T-helper 2 cell treated with Interferon-gamma antibody and Interleukin-4, amounts not matched to agents 5 μg/mL and 100 μg/mL, for 36 hours (primary cell): ENCODE measurements around the gene MEF2A.

ENCODE experiments used
- DNase-seq: peaks from one replicate; pipeline ENCODE4 v3.0.0; 2021; ENCODE audit warnings: low spot score
- H3K27ac Mint-ChIP-seq: one replicate; pipeline ENCODE4 v1.8.0; 2021; ENCODE audit warnings: mild to moderate bottlenecking, mixed read lengths
- H3K27me3 Mint-ChIP-seq: one replicate; pipeline ENCODE4 v1.8.0; 2021; ENCODE audit warnings: low read depth, mixed read lengths
- H3K36me3 Mint-ChIP-seq: one replicate; pipeline ENCODE4 v1.8.0; 2021; ENCODE audit warnings: low read depth, mixed read lengths
- H3K4me1 Mint-ChIP-seq: one replicate; pipeline ENCODE4 v1.8.0; 2021; ENCODE audit warnings: low read depth, mixed read lengths
- H3K4me3 Mint-ChIP-seq: one replicate; pipeline ENCODE4 v1.8.0; 2022; ENCODE audit warnings: mild to moderate bottlenecking, moderate library complexity, mixed read lengths
- H3K9me3 Mint-ChIP-seq: one replicate; pipeline ENCODE4 v1.8.0; 2021; ENCODE audit warnings: mixed read lengths

The MEF2A gene

DNA sequence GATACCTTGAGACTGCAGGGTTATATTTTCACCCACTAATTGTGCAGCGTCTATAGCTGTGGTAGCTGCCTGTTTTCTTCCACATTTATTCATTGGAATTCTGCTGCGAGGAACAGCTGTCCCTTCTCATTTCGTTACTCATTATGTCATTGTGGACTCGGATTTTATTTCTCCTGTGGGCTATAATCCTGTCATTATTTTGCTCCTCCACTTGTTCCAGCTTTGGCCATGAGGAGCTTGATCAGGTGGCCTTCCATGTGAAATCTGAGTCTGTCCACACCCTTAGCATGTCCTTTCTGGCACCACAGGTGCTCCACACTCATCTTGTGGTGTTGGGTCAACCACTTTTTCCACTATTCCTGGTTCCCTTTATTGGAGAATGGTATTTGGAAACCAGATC, 152.6 kb downstream of the MEF2A start:
- no peaks in the 10 kb centered on the region for H3K9me3 Mint-ChIP-seq
- H3K27me3 Mint-ChIP-seq = no peaks in the 10 kb centered on the region
- H3K36me3 Mint-ChIP-seq = peaks cover 5% of the 10 kb centered on the region
- H3K27ac Mint-ChIP-seq = no peak overlapping the region
- DNase-seq = no peak
- peaks cover 25% of the 10 kb centered on the region for H3K4me1 Mint-ChIP-seq
- H3K4me3 Mint-ChIP-seq = no peak overlapping the region

DNA sequence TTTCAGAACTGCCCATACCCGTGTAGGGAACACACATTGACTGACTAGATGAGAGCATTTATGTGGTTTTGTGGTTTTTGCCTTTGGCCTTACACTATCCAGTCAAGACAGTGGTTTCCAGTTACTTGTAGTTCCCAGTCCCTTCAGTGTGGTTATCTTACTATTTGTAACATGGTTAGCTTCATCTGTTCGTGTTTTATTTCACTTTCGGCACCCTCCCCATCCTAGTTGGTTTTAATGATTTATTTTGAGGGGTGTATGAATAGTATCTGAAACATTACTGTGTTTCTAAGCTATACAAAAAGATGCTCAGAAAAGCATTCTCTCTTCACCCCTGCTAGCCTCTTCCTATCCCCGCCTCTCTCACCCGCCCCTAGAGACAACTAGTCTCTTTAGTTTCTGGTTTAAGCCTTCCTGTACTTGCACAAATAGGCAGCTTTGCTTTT, 153.3 kb downstream of the MEF2A start:
- Mint-ChIP-seq H3K27ac (no peak overlapping the region), H3K36me3 (peaks cover 5% of the 10 kb centered on the region), H3K27me3 (no peaks in the 10 kb centered on the region), H3K4me3 (peak overlapping the region; percentile 8), H3K4me1 (peaks cover 25% of the 10 kb centered on the region), H3K9me3 (no peaks in the 10 kb centered on the region)
- no peak for DNase-seq

DNA sequence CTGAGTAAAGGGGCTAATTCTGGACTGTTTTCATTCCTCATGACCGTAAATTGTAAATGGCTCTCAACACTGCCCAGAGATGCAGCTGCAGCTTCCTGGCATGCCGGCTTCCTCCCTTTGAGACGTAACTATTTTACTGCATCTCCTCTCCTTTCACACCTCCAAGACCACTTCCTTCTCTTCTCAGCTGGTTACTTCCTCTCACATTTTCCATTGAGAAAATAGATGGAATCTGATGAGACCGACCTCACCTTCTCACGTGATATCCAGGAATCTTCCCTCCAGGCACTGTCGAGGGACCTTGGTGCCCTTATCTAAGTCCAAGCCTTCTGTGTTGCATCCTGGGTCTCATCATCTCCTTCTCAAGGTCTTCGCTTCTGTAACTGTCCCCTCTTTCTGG, 154.7 kb downstream of the MEF2A start:
- Mint-ChIP-seq H3K4me3 (peak overlapping the region; percentile 51), H3K9me3 (no peaks in the 10 kb centered on the region), H3K36me3 (peaks cover 4% of the 10 kb centered on the region), H3K4me1 (peaks cover 25% of the 10 kb centered on the region), H3K27ac (peak overlapping the region; percentile 79), H3K27me3 (no peaks in the 10 kb centered on the region)
- DNase-seq = no peak

DNA sequence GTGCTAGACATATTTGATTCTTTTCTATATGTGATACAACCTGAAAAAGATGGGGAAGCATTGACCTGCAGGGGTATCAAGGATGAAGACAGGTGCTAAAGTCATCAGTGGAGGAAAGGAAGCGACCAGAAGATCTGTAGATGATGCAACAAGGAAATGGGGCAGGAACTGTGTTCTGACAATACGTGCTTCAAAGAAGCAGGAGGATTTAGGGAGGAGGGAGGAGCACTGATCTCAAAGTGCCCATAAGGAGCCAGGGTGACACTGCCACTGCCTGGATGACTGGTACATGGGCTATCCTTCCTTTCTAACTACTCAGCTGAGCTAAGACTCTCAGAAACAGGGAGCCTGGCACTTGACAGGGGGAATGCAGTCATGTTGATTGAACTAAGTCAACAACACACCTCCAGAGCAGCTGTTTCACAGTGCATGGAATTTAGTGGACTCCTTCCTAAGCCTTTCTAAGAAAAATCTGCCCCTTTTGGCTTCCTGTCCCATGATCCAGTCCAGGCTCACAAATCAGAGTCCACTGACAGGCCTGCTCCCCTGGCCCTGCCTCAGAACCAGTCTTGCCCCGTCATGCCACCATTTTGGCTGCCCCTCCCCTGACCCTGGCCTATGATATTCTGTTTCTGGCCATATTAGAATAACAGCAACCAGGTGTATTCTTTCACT, 155.5 kb downstream of the MEF2A start:
- Mint-ChIP-seq H3K4me3 (peak overlapping the region; percentile 51), H3K4me1 (peaks cover 25% of the 10 kb centered on the region), H3K9me3 (no peaks in the 10 kb centered on the region), H3K36me3 (peaks cover 4% of the 10 kb centered on the region), H3K27me3 (no peaks in the 10 kb centered on the region), H3K27ac (peak overlapping the region; percentile 79)
- no peak for DNase-seq

DNA sequence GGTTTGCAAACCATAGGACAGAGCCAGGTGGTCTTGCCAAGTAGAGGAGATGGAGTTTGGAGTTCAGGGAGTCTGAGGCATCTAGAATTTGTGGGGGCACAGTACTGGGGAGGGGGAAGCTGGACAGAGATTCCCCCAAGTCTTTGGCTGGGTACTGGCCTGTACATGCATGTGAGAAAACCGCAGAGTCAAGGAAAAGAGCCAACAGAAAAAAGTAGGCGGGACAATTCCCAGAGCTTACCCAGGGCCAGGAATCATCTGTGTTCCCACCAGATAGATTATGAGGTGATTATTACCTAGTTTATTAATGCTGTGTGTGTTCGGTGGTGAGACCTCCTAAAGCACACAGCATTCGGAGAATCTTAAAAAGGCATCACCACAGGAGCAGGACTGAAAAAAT, 156.1 kb downstream of the MEF2A start:
- Mint-ChIP-seq H3K36me3 (peaks cover 4% of the 10 kb centered on the region), H3K27me3 (no peaks in the 10 kb centered on the region), H3K4me3 (no peak overlapping the region), H3K27ac (no peak overlapping the region), H3K4me1 (peaks cover 25% of the 10 kb centered on the region), H3K9me3 (no peaks in the 10 kb centered on the region)
- DNase-seq = no peak

DNA sequence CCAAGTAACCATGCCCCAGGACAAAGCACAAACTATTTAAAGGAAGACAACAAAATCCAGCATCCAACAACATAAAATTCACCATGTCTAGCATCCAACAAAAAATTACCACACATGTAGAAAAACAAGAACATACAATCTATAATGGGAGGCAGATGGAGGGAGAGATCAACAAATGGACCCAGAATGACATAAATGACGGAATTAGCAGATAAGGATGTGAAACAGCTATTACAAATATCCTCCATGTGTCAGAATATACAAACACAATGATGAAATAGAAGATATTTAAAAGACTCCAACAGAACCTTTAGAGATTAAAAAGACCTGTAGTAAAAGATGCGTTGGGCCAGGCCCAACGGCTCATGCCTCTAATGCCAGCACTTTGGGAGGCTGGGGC, 156.6 kb downstream of the MEF2A start:
- H3K27me3 Mint-ChIP-seq = no peaks in the 10 kb centered on the region
- H3K9me3 Mint-ChIP-seq = no peaks in the 10 kb centered on the region
- DNase-seq = no peak
- H3K27ac Mint-ChIP-seq = no peak overlapping the region
- peaks cover 4% of the 10 kb centered on the region for H3K36me3 Mint-ChIP-seq
- no peak overlapping the region for H3K4me3 Mint-ChIP-seq
- H3K4me1 Mint-ChIP-seq = peaks cover 25% of the 10 kb centered on the region

DNA sequence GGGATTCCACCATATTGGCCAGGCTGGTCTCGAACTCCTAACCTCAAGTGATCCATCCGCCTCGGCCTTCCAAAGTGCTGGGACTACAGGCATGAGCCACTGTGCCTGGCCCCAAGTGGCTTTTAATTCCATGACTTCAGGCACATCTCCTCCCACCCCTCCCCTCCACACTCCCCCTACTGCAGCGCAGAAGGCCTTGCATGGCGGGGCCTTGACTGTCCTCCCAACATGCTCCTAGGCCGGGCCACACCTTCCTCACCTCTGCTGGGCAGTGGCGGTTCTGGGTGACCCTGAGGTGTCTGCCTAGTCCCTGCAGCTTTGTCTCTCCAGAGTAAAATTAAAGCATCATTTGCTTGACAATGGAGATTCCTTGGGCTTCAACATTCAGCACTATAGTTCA, 160.5 kb downstream of the MEF2A start:
- Mint-ChIP-seq H3K27me3 (no peaks in the 10 kb centered on the region), H3K4me3 (no peak overlapping the region), H3K36me3 (peaks cover 8% of the 10 kb centered on the region), H3K27ac (no peak overlapping the region), H3K9me3 (no peaks in the 10 kb centered on the region), H3K4me1 (peaks cover 4% of the 10 kb centered on the region)
- DNase-seq = no peak

DNA sequence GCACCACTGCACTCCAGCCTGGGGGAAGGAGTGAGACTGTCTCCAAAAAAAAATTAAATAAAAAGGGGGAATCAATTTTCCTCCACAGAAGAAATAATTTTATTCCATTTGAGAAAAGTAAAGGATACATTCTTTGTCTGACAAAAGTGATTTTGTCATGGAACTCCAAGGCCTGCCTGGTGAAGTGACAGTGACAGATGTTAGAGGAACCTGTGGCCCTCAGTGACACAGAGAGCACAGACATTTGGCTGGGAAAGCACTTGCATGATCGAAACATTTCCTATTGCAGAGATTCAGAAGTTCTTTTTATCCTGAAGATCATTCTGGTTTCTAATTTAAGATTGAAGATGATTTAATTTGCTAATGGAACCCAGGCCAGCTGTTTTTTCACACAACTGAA, 161.5 kb downstream of the MEF2A start:
- H3K27me3 Mint-ChIP-seq = no peaks in the 10 kb centered on the region
- peaks cover 10% of the 10 kb centered on the region for H3K4me1 Mint-ChIP-seq
- no peaks in the 10 kb centered on the region for H3K9me3 Mint-ChIP-seq
- DNase-seq = no peak
- H3K27ac Mint-ChIP-seq = no peak overlapping the region
- H3K4me3 Mint-ChIP-seq = no peak overlapping the region
- peaks cover 8% of the 10 kb centered on the region for H3K36me3 Mint-ChIP-seq

DNA sequence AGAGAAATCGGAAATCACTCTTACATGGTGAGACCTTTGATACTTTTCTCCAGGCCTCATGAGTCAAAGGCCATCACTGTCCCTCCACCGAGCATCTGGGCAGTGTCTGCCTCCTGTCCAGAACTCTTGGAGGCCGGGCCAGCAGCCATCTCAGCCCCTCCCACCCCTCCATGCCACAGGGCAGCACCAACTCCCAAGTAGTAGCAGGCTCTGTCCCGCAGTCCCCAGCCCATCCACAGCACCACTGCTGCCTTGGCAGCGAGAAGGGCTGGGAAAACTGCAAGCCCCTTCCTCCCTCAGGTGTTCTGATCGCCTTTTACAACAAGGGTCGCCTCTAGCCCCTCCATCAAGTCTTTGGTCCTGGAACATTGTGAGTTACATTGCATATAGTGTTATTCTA, 161.9 kb downstream of the MEF2A start:
- peaks cover 12% of the 10 kb centered on the region for H3K4me1 Mint-ChIP-seq
- H3K27ac Mint-ChIP-seq = no peak overlapping the region
- no peaks in the 10 kb centered on the region for H3K27me3 Mint-ChIP-seq
- no peak overlapping the region for H3K4me3 Mint-ChIP-seq
- H3K36me3 Mint-ChIP-seq = peaks cover 8% of the 10 kb centered on the region
- DNase-seq = no peak
- no peaks in the 10 kb centered on the region for H3K9me3 Mint-ChIP-seq

DNA sequence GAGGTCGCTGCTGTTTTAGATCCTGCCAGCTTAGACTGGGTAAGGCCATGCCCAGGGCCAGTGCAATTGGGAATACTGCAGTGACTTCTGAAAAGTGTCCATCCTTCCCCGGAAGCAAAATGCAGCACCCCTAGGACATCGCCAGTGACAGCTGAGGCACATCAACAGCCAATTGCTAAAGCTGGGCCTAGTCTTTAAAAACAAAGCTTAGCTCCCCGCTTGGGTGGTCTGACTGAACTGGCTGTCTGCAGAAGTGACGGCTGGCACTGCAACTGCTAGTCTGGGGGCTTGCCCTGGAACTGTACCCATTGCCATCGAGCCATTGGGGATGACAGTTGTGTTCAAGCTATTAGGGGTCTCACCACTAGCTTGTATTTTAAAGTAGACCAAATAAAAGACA, 163.1 kb downstream of the MEF2A start:
- DNase-seq = no peak

DNA sequence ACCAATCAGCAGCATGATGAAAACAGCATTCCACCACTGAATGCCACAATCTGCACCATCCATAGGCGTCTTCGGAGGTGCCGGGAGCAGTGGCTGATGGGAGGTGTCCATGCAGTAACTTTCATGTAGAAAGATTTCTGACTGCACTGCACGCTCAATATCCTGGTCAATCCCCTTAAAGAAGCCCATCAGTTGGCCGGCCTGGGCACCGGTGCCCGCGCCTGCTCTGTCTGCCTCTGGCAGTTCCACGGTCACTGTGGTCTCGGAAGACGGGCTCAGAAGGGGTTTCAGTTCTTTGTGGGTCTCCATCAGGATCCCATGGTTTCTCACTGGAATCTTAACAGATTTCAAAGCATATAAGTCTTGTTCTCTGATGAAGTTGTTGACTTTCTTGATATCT, 163.5 kb downstream of the MEF2A start:
- H3K36me3 Mint-ChIP-seq = peaks cover 8% of the 10 kb centered on the region
- no peaks in the 10 kb centered on the region for H3K9me3 Mint-ChIP-seq
- H3K27ac Mint-ChIP-seq = no peak overlapping the region
- DNase-seq = no peak
- H3K27me3 Mint-ChIP-seq = no peaks in the 10 kb centered on the region
- peaks cover 17% of the 10 kb centered on the region for H3K4me1 Mint-ChIP-seq
- H3K4me3 Mint-ChIP-seq = no peak overlapping the region

More for the DNA sequence above, 163.1 kb downstream of the MEF2A start:
- H3K4me3 Mint-ChIP-seq = no peak overlapping the region
- no peak overlapping the region for H3K27ac Mint-ChIP-seq
- peaks cover 8% of the 10 kb centered on the region for H3K36me3 Mint-ChIP-seq
- no peaks in the 10 kb centered on the region for H3K9me3 Mint-ChIP-seq
- peaks cover 16% of the 10 kb centered on the region for H3K4me1 Mint-ChIP-seq
- no peaks in the 10 kb centered on the region for H3K27me3 Mint-ChIP-seq

DNA sequence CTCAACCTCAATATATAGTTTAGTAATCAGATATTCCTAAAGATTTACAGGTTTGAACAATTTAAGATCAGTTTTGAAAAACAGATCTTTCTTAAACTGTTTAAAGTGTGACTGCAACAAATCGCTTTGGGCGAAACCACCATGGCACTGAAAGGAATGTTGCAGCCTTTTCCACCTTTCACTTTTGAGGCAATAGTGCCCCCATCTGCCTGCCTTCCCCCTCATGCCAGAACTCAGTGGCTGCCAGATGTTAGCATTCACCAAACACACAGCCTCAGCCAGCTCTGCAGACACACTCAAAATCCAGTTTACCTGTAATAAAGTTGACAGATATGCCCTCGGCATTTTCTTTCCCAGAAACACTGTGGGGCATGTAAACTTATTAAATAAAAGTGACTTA, 164.1 kb downstream of the MEF2A start:
- Mint-ChIP-seq H3K36me3 (peaks cover 8% of the 10 kb centered on the region), H3K27me3 (no peaks in the 10 kb centered on the region), H3K4me1 (peaks cover 19% of the 10 kb centered on the region), H3K9me3 (no peaks in the 10 kb centered on the region), H3K27ac (no peak overlapping the region), H3K4me3 (no peak overlapping the region)
- DNase-seq = no peak

DNA sequence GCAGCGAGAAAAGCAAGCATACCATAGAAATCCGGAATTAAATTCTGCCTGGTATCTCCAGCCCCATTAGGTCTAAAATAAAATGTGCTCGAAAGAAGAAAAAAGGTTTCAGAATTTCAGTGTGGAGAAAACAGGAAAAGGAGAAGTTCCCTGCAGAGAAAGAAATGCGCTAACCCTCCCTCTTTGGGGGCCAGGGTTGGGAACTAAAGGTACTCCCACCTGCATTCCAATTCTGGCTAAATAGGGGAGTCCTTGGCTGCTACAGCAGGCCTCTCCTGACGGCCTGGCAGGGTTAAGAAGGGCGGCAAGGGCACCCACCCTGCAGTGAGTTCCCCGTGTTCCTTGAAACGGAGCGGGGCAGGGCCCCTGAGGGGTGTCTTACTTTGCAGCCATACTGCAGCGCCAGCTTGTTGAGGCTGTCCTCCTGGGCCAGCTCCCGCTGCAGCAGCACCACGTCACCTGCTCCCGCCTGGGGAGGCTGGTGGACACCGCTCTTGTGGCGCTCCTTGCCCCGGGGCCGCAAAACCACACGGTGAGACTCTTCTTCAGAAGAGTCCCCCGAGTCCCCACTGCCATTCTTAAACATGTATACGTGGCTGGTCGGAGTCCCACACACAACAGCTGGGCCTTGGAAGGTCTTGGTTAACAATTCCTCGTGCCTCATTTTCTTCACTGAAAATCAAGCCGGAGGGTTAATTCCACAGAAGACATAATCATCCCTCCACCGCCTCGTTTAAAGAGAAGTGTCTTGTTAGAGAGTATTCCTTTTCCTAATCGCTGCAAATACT, 165.7 kb downstream of the MEF2A start:
- DNase-seq = no peak
- Mint-ChIP-seq H3K27me3 (no peaks in the 10 kb centered on the region), H3K4me1 (peaks cover 19% of the 10 kb centered on the region), H3K36me3 (peaks cover 8% of the 10 kb centered on the region), H3K4me3 (peak overlapping the region; percentile 82), H3K9me3 (no peaks in the 10 kb centered on the region), H3K27ac (no peak overlapping the region)

DNA sequence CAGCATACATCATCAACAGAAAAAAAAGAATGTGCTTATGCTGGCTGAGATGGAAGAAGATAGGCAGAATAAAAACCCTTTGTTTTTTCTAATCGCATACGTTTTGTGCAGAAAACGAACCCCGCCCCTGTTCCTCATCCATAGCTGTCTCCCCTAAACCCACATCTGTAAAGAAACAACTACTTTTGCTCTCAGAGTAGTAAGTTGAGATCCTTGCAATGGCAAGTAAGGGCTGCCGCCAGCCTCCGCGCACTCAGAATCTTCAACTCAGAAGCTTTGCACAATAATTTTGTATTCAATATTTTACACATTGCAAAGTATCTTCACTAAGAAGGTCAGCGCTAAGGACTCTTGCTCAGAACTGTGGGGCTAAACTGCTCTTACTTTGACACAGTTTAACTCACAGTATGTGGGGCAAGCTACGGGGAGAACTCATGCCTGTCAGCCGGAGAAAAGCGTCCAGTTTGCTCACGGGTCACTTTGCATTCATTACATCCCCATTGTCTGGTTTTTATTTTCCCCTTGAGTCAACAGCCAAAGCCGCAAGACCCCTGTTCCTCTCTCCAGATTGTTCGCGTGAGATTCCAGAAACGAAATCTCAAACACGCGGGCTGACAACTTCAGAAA, 166.5 kb downstream of the MEF2A start:
- H3K9me3 Mint-ChIP-seq = no peaks in the 10 kb centered on the region
- DNase-seq = no peak
- peaks cover 8% of the 10 kb centered on the region for H3K36me3 Mint-ChIP-seq
- peak overlapping the region; percentile 82 for H3K4me3 Mint-ChIP-seq
- H3K27ac Mint-ChIP-seq = peak overlapping the region; percentile 78
- peaks cover 19% of the 10 kb centered on the region for H3K4me1 Mint-ChIP-seq
- H3K27me3 Mint-ChIP-seq = no peaks in the 10 kb centered on the region
